Prostate gland (tissue), 2 donors: Measurements from ENCODE around the gene SMAD7.

Experiments used
- CTCF ChIP-seq, 4 experiments: fragments of 200-600 bp in 2 of 4; fragments of 450-650 bp in 2 of 4; sonication (generic) in 2 of 4; IDR thresholded peaks; 1 replicate in 3 of 4; 2 replicates in 1 of 4; pipeline ENCODE4 v1.5.1; 2016 to 2019; ENCODE audit warnings: antibody characterized with exemption in 4 of 4, mild to moderate bottlenecking in 2 of 4, moderate library complexity in 2 of 4
- POLR2A ChIP-seq: fragments of 450-650 bp; IDR thresholded peaks from one replicate; pipeline ENCODE4 v1.6.1; 2016; ENCODE audit warnings: antibody characterized with exemption, mild to moderate bottlenecking
- POLR2AphosphoS5 ChIP-seq: sonication (generic); formaldehyde crosslinking; IDR thresholded peaks from one replicate; pipeline ENCODE4 v1.6.1; 2017; ENCODE audit warnings: antibody characterized with exemption

GRCh38 chr18:48920408-48921038, 30.2 kb downstream of the SMAD7 start:
- no peak for TF ChIP-seq POLR2AphosphoS5
- no peak for TF ChIP-seq CTCF (IDR thresholded peaks at IDR 0.05)
- no peak for TF ChIP-seq POLR2A
